ENCODE data around the gene CACNG4.
A peak's percentile ranks its signal among the peaks of the same experiment; 100 is the strongest.
"Not testable (repeated sequence)": the region's sequence is repeated elsewhere in the genome, so short reads cannot be mapped to it uniquely, and the experiment has no call there.

The CACNG4 gene

DNA sequence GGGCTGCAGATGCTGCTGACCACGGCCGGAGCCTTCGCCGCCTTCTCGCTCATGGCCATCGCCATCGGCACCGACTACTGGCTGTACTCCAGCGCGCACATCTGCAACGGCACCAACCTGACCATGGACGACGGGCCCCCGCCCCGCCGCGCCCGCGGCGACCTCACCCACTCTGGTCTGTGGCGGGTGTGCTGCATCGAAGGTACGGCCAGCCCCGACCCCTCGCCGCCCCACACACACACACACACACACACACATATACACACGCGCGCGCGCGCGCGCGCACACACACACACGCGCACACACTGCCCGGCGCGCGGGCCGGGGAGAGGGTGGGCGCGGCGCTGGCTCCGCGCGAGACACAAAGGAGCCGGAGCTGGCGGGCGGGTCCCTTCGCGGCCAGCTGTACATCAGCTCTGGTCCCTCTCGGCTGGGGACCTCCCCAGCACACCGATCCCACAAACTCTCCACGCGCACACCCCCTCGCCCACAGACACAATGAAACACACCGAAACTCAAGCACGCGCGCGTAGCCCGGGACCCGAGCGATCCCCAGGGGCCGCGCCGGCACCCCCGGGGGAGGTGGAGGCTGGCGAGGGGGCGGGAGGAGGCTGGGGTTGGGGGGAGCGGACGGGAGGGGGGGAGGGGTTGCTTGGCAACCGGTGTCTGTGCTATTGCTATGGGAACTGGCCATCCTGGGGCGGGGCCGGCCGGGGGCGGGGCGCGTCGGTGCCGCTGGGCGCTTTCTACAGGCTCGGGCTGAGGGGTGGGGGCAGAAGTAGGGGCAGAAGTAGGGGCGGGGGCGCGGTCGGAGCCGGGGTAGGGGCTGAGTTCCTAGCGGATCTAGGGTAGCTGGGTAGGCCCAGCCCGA is 658 bp downstream of the CACNG4 start:
- DNase-seq, result peak; percentile 76

DNA sequence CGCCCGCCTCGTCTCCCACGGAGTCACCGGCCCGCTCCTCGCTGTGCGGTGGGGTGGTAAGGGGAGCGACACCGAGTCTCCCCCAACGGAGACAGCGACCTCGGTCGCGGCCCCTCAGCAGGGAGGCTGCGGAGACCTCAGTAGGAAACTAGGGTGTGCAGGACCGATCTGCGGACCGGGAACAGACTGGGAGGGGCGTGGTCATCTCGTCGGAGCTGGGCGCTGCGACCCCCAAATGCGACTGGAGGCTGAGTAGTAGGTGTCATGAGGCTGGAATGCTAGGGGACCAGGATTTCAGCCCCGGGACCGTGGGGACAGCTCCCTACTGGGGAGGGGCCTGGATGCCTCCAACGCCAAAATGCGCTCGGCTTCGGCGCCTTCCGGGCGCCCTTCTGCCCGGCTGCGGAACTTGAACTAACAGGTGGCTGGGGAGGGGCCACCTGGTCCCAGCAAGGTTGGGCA is 1.3 kb downstream of the CACNG4 start:
- DNase-seq, result peak; percentile 85

DNA sequence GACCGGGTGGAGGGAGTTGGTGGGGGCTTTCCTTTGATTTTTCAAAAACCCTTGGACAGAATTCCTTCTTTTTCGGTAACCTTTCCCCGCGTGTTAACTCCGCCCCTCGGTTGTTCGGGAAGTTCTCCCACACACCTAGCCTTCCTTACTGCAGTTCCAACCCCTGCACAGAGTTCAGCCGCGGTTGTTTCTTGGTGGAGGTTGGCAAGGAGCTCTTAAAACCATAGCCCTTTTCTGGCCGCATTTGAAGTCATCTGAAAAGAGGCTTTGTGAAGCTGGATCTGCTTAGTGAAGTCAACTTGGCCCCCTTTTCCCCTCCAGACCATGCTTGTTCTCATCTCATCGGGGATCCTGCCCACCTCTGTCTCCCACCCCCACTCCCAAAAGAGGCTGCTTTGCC is 1.8 kb downstream of the CACNG4 start:
- DNase-seq, result no peak

DNA sequence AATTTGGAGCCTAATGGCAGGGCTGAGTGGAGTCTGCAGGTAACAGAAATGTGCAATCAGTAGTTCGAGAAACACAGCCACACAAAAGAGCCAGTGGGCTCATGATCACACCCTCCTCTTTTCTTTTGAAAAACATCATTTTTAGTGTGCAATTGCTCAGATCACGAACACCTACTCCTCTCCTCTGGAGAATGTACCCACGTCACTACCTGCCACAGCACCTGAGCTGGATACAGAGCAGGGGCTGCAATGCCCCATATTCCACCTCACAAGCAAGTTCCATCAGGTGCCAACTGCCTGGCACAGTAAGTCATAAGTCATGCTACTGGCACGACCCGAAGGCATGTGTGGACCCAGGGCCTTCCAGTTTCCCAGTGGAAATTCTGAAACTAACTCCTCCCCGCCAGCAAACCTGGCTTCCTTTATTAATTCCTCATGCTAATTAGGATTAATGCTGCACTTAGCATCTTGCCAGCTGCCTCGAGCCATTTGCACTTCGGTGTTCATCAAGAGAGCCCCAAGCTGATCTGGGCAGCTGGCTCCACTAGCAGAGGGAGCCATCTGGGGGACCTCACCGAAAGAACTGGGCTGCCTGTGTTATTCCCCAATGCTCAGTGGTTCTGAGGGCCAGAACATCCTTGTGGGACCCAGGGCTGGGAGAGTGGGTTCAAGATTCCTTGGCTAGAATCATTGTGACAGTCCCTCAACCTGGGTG is 2.4 kb downstream of the CACNG4 start:
- DNase-seq, result no peak

DNA sequence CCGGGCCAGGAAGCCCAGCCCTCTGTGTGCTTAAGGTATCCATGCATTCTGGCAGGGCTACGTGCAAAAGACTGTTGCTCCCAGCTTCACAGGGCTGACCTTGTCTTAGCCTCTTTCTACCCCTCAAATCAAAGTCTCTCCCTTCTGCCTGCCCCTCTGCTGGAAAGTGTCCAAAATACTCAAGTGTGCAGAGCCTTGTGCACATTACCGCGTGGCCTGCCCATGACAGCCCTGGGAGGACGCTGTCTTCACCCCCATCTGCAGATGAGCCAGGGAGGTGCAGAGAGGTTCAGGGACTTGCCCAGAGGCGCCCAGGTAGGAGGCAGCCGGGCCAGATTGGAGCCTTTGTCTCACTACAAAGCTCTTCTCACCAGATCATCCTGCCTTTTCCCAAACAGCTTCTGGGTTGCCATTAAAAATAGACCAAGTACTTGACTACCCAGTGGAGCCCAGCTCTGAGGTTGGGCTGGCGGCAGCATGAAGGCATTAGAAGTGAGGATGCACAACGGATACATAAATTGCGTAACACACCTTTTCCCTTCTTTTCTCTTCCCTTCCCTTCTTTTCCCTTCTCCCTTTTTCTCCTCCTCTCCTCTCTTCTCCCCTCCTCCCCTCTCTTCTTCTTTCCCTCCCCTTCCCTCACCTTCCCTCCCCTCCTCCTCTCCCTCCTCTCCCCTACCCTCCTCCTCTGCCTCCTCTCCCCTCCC is 3.5 kb downstream of the CACNG4 start:
- DNase-seq, result peak; percentile 43

DNA sequence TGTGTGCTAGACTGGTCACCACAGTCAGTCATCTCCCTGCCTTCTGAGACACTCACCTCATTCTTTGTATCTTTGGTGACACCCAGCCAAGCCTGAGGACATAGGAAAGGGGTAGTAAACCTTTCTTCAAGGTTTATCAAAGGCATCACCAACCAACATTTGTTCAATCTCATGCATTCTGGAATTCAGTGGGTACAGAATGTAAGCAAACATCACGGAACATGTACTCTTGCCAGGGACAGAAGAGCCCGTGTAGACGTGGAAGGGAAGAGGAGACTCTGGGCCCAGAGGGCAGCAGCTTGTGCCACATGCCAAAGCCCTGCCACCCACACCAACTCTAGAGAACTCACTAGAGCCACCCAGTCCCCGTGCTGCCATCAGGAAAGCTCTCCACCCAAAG is 4.4 kb downstream of the CACNG4 start:
- DNase-seq, result no peak

DNA sequence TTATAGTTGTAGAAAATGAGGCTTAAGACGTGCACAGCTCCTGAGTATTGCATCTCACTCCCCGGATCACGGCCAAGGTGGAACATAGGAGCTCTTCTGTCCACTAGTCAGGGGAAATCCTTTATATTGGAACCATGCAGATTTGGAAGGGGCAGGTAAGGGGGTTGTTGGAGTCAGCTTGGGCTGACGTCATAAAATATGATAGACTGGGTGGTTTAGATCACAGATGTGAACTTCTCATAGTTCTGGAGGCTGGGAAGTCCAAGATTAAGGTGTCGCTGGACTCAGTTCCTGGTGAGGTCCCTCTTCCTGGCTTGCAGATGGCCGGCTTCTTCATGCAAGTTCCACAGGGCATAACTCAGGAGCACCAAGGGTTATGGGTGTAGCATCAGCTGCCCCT is 5.6 kb downstream of the CACNG4 start:
- DNase-seq, result no peak

DNA sequence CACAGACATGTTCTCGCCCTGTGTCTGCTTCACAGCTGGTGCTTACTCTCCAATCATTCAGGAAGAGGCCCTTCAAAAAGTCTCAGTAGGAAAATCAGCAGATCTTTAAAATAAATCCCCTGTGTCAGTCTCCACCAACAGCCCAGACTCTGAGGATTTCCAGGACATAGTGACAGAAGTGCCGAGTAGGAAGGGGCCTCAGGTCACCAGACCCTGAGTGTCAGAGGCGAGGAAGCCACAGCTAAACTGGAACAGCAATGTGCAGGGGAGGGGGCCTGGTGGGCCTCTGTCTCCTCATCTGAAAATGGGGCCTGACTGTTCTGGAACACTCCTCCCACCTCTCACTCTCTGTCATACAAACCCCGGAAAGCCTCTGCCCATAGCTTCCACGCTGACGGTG is 6.3 kb downstream of the CACNG4 start:
- no peak for DNase-seq

DNA sequence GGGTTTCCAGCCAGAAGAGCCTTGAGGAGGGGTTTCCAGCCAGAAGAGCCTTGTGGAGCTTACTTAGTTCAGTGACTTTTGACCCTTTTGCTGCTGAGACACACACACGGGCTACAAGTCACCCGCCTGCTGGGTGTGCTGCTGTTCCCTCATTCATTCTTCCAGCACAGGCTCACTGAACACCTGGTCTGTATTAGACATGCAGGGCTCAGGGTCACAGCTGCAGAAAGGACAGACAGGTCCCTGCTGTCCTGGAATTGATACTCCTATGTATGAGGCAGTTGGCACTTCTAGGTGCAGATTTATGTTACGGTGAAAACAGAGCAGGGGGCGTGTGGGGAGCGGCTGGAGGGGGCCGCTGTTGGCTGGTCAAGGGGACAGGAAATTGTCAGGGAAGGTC is 6.8 kb downstream of the CACNG4 start:
- no peak for DNase-seq

DNA sequence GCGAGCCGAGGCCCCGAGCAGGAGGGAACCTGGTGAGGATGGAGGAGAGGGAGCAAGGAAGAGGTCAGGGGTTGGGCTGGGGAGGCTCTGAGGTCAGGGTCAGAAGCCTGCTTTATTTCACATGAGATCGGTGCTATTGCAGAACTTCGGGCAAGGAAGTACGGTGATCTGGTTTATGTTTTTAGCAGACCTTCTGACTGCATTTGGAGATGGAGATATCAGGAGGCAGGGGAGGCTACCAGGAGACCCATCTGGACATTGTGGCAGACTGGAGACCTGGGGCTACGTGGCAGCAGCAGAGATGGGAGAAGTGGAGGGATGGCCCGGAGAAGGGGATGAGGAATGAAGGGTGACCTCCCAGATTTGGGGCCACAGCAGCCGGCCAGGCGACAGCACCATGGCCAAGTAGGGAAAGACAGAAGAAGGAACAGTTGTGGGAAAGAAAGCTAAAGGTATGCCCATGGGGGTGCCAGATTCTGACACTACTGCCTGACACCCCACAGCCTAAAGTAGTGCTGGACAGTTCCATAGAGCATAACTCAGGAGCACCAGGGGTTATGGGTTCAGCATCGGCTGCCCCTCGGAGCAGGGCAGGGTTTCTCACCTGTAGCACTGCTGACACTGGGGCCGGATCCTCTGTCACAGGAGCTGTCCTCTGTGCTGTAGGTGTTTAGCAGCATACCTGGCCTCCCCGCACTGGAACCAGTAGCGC is 7.4 kb downstream of the CACNG4 start:
- no peak for DNase-seq

DNA sequence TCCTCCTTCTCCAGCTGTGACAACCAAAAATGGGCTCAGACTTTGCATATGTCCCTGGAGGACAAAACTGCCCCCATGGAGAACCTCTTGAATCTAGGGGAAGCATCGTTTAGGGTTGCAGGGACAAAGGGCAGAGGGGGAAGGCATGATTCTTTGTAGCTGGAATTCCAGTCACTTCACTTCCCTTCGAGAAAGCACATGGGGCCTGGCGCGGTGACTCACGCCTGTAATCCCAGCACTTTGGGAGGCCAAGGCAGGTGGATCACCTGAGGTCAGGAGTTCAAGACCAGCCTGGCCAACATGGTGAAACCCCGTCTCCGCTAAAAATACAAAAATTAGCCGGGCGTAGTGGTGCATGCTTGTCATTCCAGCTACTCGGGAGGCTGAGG is 7.9 kb downstream of the CACNG4 start:
- DNase-seq, result not testable (repeated sequence)

DNA sequence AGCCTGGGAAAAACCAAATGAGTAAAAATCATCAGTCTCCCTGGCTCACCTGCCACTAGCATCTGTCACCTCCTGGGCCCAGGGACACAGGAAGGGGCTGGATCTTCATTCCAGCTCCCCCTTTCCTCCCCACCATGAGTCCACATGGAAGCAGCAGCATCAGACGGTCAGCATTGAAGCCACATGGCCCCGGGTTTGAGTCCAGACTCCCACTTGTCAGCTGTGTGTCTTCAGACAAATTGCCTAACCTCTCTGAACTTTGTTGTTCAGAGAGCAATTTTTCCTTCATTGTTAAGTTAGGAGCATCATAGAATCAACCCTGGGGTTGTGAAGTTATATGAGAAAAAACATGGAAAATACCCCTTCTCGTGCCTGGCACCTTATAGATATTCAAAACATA is 10.7 kb downstream of the CACNG4 start:
- DNase-seq, result no peak

DNA sequence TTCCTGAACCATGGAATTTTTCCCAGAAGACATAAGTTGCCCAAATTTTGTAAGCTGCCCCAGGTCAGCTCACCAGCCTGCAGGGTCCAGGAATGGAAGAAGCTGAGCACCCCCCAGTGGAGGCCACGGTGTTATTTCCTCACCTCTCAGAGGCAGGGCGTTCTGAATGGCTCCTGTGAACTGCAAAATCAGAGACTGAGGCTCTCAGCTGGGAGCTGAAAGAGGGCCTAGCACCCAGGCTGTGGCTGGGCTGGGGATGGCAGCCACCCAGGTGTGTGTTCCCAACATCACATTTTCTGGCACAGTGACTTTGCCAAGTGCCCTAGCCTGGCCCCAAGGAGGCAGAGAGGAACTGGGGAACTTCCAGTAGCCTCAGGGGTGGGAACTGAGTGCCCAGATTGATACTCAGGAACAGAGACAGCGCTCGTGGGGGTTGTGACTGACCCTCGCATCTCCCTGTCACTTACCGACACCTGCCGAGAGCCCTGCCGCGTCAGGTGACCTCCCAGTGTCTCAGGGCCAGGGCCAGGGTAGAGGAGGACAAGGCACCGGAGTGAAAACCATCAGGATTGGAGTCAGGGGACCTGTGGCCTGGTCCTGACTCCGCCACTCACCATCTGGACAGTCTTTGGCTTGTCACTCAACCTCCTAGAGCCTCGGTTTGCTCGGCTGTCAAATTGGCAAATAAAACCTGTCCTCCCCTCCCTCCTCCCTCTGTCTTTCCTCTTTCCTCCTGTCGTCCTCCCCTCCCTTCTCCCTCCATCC is 11.3 kb downstream of the CACNG4 start:
- peak; percentile 64 for DNase-seq

DNA sequence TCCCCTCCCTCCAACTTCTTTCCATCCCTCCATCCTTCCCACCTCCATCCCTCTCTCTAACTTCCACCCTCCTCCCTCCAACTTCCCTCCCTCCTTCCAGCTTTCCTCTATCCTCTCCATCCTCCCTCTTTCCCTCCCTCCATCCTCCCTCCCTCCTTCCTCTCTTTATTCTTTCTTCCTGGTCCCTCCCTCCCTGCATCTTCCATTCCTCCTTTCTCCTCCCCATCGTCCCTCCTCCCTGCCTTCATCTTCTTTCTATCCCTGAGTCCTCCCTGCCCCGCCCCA is 11.8 kb downstream of the CACNG4 start:
- no peak for DNase-seq

DNA sequence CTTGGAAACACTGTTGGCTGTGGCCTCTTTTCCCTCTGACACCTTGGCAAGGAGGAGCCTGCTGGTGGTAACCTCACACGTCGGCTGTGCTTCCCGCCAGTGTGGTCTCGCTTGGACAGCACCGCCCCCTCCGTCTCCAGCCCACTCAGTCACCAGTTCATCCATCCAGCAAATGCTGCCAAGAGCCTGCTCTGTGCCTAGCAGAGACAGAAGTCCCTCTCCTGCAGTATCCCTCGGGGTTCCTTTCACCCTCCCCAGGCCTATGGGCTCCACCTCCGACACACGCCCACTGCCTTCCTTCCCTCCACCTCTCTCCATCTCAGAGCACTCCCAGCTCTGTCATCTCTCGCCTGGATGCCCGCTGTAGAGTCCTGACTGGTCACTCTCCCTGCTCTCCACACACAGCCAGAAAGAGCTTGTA is 12.3 kb downstream of the CACNG4 start:
- no peak for DNase-seq

DNA sequence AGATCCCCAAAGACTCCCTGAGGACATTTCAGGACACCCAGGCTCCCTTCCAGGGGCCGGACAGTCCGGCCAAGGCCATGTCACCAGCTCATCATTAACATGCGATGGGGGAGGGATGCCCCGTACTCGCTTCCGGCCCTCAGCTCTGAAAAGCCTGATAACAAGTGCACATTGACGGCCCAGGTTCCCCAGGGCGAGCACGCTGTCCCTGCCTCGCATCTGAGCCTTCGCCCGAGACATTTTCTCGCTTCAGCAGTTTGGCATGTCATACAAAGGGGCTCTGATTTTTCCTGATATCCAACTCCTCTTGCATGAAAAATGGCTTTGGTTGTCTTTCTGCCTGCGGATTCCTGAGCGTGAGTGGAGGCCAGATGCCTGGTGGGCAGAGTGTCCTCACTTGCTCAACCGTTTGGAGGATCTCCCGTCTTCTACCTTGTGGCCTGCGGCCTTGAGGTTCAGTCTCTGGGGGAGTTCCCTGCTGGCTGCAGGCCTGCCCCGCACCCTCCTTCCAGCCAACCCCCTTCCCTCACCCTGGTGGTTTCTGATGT is 14.1 kb downstream of the CACNG4 start:
- DNase-seq, result no peak

DNA sequence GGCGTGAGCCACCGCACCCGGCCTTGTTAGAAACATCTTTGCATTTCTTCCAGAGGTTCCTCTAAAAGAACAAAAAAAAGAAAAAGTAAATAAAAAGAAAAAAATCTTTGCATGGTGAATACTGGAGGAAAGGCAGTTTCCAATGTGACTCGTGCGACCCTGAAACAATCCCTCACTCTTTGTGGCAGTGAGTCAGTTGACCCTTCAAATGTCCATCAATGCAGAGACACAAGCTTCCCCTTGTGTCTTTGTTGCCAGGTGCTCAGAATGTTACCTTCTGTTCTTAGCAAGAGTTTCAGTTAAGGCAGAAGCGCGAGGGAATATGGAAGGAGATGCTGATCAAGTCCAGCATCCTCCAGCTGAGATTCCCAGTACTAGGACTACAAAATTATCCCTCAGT is 16.4 kb downstream of the CACNG4 start:
- no peak for DNase-seq

DNA sequence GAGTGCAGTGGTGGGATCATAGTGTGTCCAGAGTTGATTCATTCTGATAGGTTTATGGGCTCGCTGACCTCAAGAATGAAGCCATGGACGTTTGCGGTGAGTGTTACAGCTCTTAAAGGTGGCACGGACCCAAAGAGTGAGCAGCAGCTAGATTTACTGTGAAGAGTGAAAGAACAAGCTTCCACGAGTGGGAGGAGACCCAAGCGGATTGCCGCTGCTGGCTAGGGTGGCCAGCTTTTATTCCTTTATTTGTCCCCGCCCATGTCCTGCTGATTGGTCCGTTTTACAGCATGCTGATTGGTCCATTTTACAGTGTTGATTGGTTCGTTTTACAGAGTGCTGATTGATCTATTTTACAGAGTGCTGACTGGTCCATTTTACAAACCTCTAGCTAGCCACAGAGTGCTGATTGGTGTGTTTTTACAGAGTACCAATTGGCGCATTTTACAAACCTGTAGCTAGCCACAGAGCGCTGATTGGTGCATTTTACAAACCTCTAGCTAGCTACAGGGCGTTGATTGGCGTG is 17.5 kb downstream of the CACNG4 start:
- DNase-seq, result no peak

DNA sequence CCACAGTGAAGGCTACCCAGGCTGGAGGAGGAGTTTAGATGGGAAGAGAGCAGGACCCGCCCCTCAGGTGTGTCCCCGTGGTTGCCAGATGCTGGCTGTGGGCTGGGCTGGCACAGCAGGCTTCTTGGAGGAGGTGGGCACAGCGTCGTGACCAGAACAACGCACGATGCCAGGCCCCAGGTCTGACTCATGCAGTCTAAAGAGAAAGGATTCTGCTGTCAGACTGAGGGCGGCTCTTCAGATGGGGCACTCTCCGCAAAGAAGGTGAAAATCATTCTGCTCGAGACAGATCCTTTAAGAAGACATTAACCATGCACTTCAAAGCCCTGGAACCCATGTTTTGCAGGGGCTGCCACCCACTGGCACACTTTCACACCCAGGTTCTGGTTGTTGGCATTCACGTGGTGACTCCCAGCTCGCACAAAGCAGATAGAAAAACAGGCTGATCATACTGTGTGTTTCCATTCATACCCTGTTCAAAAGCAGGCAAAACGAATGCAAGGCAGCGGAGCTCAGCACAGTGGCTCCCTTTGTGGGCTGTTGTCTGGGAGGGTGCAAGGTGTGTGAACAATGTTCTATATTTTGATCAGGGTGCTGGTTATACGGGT is 19.0 kb downstream of the CACNG4 start:
- no peak for DNase-seq

DNA sequence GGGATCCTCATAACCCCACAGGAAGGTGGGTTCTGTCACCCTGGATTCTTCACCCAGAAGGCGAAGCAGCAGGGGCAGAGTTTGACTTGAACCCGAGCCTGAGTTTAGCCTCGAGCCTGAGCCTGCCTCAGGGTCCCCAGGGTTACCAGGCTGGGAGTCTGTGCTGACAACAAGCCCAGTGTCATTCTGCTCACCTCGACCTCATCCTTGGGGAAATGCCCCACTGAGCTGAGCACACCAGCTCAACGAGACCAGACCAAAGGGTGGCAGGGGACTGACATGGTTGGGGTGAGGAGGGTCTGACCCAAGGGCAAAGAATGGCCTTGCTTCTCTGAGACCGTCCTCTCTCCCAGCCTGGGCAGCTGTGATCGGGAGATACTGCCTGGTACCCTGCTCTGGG is 20.2 kb downstream of the CACNG4 start:
- DNase-seq, result no peak
